GM12872 (cell line): Measurements from ENCODE around the gene CDH1.

Experiments used
- CTCF ChIP-seq: IDR thresholded peaks from 3 replicates; pipeline ENCODE4 v1.5.1; 2011; ENCODE audit warnings: low read depth, mild to moderate bottlenecking, low read length, moderate library complexity; ENCODE audit not compliant: insufficient read depth

CDH1 gene

GRCh38 chr16:68860978-68861892 lies 124.1 kb downstream of the CDH1 start:
- no peak for TF ChIP-seq CTCF

GRCh38 chr16:68866933-68867332 lies 129.8 kb downstream of the CDH1 start:
- no peak for TF ChIP-seq CTCF

GRCh38 chr16:68869492-68870088 lies 132.5 kb downstream of the CDH1 start:
- TF ChIP-seq CTCF, result no peak

GRCh38 chr16:68873635-68874471 lies 136.8 kb downstream of the CDH1 start:
- TF ChIP-seq CTCF, result no peak

GRCh38 chr16:68875871-68876270 lies 138.8 kb downstream of the CDH1 start:
- TF ChIP-seq CTCF, result no peak

GRCh38 chr16:68883685-68884084 lies 146.6 kb downstream of the CDH1 start:
- no peak for TF ChIP-seq CTCF

GRCh38 chr16:68884401-68884800 lies 147.3 kb downstream of the CDH1 start:
- no peak for TF ChIP-seq CTCF
